ENCODE results near the gene RABL2B. TPM values are rescaled to one million over a fixed set of nuclear protein-coding genes. Genes with fewer than 3 reads are reported as not detected.

RABL2B gene
- total RNA-seq, 1 experiment from 2014 or later, result 24.0 TPM

DNA sequence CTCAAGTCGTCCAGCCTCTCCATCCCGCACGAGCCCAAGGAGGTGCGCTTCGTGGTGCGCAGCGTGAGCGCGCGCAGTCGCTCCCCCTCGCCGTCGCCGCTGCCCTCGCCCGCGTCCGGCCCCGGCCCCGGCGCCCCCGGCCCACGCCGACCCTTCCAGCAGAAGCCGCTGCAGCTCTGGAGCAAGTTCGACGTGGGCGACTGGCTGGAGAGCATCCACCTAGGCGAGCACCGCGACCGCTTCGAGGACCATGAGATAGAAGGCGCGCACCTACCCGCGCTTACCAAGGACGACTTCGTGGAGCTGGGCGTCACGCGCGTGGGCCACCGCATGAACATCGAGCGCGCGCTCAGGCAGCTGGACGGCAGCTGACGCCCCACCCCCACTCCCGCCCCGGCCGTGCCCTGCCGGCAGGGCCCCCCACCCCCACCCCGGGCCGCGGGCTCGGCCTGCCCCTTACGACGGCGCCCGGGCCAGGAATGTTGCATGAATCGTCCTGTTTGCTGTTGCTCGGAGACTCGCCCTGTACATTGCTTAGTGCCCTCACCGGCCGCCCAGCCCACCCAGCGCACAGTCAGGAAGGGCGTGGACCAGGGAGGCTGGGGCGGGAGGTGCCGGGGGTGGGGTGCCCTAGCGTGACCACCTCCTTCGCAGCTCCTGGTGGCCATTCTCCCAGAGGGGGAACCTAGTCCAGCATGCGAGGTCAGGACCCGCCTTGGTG, 52.3 kb downstream of the RABL2B start:
- DNase-seq (ENCODE audit: low spot score), result peak; percentile 25
- ChIA-PET POLR2A (interaction anchor here (1.6 kb wide), 1 partner anchor 11 kb away, joined by 3 read pairs; no protein-coding TSS in a partner anchor), CTCF (interaction anchor here (0.7 to 6.0 kb wide), 8 partner anchors 8 to 168 kb away, joined by 3 to 35 read pairs (median 4); partner anchors contain the start of gene SYCE3)
- H3K4me1 Mint-ChIP-seq, result peaks cover 3% of the 10 kb centered on the region; the same call in 1 of the 2 replicates
- peaks cover 52% of the 10 kb centered on the region for H3K27me3 Mint-ChIP-seq (ENCODE audit: low read depth)
- no peaks in the 10 kb centered on the region for H3K9me3 Mint-ChIP-seq
- no peak for TF ChIP-seq CDX4 (CRISPR knock-in tag; IDR thresholded peaks at IDR 0.05; ENCODE audit: borderline replicate concordance)
- TF ChIP-seq ZNF263 (CRISPR knock-in tag; IDR thresholded peaks at IDR 0.05; ENCODE audit: low read depth), result no peak
- no peak for TF ChIP-seq MLX (CRISPR knock-in tag; IDR thresholded peaks at IDR 0.05)
- no peak for TF ChIP-seq CTCF (IDR thresholded peaks at IDR 0.05)
- no peak for TF ChIP-seq USF1 (CRISPR knock-in tag; IDR thresholded peaks at IDR 0.05)
- H3K4me3 Mint-ChIP-seq, result no peak overlapping the region
- H3K27ac Mint-ChIP-seq, result no peak overlapping the region
- no peaks in the 10 kb centered on the region for H3K36me3 Mint-ChIP-seq
- ATAC-seq, result 0 out of 2 replicates have a peak, but pooled peaks have one; percentile 8

DNA sequence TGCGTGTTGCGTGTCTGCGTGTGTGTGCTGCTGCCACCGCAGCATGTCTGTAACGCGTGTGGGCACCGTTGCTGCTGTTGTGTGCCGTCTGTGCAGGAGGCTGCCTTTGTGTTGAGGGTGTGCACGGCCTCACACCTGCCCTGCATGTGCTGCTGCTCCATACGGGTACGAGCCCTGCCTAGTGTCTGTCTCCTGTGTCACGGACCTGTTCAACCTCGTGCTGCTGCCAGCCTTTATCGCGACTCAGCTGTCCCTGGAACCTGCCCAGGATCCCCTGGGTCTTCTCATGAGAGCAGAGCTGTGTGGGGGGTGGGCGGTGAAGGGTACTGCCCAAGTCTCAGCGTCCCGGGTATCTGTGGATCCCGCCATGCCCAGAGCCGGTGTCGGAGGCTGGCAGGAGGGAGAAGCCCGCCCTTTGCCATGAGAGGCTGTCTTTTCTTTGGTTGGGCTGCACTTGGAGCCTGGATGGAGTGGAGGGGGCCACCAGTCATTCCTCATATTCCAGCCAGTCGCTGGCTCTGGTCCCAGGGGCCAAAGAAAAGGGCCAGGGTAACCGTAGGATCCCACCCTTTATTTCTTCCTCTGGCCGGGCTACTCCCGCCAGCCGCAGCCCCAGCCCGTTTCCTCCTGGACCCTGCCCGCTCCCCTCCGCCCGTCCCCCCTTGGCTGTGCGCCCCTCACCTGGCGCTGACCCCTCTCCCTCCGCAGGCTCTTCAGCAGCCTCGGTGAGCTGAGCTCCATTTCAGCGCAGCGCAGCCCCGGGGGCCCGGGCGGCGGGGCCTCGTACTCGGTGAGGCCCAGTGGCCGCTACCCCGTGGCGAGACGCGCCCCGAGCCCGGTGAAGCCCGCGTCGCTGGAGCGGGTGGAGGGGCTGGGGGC, 53.2 kb downstream of the RABL2B start:
- ChIA-PET POLR2A (interaction anchor here (0.6 to 1.6 kb wide), 2 partner anchors 10 to 124 kb away, joined by 3 to 4 read pairs; no protein-coding TSS in a partner anchor), CTCF (interaction anchor here (1.0 to 6.0 kb wide), 6 partner anchors 10 to 167 kb away, joined by 3 to 35 read pairs (median 8); partner anchors contain the start of gene SYCE3)
- Mint-ChIP-seq H3K9me3 (no peaks in the 10 kb centered on the region), H3K36me3 (no peaks in the 10 kb centered on the region), H3K27me3 (ENCODE audit: low read depth) (peaks cover 48% of the 10 kb centered on the region), H3K4me1 (peaks cover 3% of the 10 kb centered on the region; the same call in 1 of the 2 replicates), H3K4me3 (no peak overlapping the region), H3K27ac (no peak overlapping the region)
- DNase-seq (ENCODE audit: low spot score) (peak; percentile 16), ATAC-seq (no peak)
- TF ChIP-seq ZNF532 (CRISPR knock-in tag; IDR thresholded peaks at IDR 0.05; ENCODE audit: borderline replicate concordance) (no peak), NR1H2 (CRISPR knock-in tag; IDR thresholded peaks at IDR 0.05) (no peak), TCF7 (CRISPR knock-in tag; IDR thresholded peaks at IDR 0.05; ENCODE audit: low read depth) (no peak), TEAD4 (CRISPR knock-in tag; IDR thresholded peaks at IDR 0.05) (no peak), ZNF671 (CRISPR knock-in tag; IDR thresholded peaks at IDR 0.05) (no peak), ERG (CRISPR knock-in tag; IDR thresholded peaks at IDR 0.05) (no peak), ESRRA (CRISPR knock-in tag; IDR thresholded peaks at IDR 0.05; ENCODE audit: borderline replicate concordance) (no peak), MYBL2 (CRISPR knock-in tag; IDR thresholded peaks at IDR 0.05) (no peak), ATF1 (CRISPR knock-in tag; IDR thresholded peaks at IDR 0.05) (no peak)
- TF ChIP-seq, protein P1, sequence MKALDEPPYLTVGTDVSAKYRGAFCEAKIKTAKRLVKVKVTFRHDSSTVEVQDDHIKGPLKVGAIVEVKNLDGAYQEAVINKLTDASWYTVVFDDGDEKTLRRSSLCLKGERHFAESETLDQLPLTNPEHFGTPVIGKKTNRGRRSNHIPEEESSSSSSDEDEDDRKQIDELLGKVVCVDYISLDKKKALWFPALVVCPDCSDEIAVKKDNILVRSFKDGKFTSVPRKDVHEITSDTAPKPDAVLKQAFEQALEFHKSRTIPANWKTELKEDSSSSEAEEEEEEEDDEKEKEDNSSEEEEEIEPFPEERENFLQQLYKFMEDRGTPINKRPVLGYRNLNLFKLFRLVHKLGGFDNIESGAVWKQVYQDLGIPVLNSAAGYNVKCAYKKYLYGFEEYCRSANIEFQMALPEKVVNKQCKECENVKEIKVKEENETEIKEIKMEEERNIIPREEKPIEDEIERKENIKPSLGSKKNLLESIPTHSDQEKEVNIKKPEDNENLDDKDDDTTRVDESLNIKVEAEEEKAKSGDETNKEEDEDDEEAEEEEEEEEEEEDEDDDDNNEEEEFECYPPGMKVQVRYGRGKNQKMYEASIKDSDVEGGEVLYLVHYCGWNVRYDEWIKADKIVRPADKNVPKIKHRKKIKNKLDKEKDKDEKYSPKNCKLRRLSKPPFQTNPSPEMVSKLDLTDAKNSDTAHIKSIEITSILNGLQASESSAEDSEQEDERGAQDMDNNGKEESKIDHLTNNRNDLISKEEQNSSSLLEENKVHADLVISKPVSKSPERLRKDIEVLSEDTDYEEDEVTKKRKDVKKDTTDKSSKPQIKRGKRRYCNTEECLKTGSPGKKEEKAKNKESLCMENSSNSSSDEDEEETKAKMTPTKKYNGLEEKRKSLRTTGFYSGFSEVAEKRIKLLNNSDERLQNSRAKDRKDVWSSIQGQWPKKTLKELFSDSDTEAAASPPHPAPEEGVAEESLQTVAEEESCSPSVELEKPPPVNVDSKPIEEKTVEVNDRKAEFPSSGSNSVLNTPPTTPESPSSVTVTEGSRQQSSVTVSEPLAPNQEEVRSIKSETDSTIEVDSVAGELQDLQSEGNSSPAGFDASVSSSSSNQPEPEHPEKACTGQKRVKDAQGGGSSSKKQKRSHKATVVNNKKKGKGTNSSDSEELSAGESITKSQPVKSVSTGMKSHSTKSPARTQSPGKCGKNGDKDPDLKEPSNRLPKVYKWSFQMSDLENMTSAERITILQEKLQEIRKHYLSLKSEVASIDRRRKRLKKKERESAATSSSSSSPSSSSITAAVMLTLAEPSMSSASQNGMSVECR (CRISPR knock-in tag; IDR thresholded peaks at IDR 0.05; ENCODE audit: borderline replicate concordance), result no peak
- TF ChIP-seq, protein P2, sequence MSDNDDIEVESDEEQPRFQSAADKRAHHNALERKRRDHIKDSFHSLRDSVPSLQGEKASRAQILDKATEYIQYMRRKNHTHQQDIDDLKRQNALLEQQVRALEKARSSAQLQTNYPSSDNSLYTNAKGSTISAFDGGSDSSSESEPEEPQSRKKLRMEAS (CRISPR knock-in tag; IDR thresholded peaks at IDR 0.05), result no peak
